ENCODE data around the gene HNRNPUL2. TPM values are rescaled to one million over a fixed set of nuclear protein-coding genes. Genes with fewer than 3 reads are reported as not detected.
A peak's percentile ranks its signal among the peaks of the same experiment; 100 is the strongest.

HNRNPUL2 gene
- total and polyA plus RNA-seq, 2 experiments from 2014 or later, result 3.7 to 15.4 TPM

DNA sequence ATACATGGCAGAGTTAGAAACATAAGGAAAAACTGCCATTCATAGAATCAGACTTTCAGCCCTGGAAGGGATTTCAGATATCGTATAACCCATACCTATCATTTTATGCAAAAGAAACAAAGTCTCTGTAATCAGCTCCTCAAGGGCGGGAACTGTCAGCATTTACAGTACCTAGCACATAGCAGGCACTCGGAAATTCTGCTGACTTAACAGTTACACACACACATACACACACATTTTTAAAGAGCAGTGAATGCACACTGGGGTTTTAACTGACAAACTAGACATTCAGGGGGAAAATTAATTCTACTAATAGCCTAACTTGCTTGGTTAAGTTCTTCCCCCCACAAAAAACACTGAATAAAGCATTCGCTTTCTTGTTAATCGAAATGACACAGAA, 11.1 kb downstream of the HNRNPUL2 start:
- no peaks in the 10 kb centered on the region for H3K9me3 ChIP-seq (ENCODE audit: low read depth)
- no peak for DNase-seq (ENCODE audit: low spot score)
- no peaks in the 10 kb centered on the region for H3K27me3 ChIP-seq
- H3K4me1 ChIP-seq (ENCODE audit: insufficient read depth), result peaks cover 22% of the 10 kb centered on the region
- H2AFZ ChIP-seq, result no peak overlapping the region
- peaks cover 58% of the 10 kb centered on the region for H3K79me2 ChIP-seq
- no peak overlapping the region for H3K4me2 ChIP-seq
- H3K4me3 ChIP-seq, result no peak overlapping the region
- 92% methylated on average over 5 of the region's 5 CpGs for WGBS (ENCODE audit: low lambda C conversion rate, missing lambda C conversion rate)
- TF ChIP-seq EZH2phosphoT487 (IDR thresholded peaks at IDR 0.05; ENCODE audit: low read depth, severe bottlenecking, unreplicated experiment) (no peak), EZH2 (IDR thresholded peaks at IDR 0.05; ENCODE audit: borderline replicate concordance) (no peak)
- TF ChIP-seq, protein P1, sequence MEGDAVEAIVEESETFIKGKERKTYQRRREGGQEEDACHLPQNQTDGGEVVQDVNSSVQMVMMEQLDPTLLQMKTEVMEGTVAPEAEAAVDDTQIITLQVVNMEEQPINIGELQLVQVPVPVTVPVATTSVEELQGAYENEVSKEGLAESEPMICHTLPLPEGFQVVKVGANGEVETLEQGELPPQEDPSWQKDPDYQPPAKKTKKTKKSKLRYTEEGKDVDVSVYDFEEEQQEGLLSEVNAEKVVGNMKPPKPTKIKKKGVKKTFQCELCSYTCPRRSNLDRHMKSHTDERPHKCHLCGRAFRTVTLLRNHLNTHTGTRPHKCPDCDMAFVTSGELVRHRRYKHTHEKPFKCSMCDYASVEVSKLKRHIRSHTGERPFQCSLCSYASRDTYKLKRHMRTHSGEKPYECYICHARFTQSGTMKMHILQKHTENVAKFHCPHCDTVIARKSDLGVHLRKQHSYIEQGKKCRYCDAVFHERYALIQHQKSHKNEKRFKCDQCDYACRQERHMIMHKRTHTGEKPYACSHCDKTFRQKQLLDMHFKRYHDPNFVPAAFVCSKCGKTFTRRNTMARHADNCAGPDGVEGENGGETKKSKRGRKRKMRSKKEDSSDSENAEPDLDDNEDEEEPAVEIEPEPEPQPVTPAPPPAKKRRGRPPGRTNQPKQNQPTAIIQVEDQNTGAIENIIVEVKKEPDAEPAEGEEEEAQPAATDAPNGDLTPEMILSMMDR (IDR thresholded peaks at IDR 0.05; ENCODE audit: poor library complexity), result no peak
- H3K27ac ChIP-seq, result no peak overlapping the region
- no peaks in the 10 kb centered on the region for H3K9me2 ChIP-seq (replicated peaks; ENCODE audit: insufficient read depth)
- H4K20me1 ChIP-seq (ENCODE audit: insufficient read depth, poor library complexity, severe bottlenecking), result peaks cover 4% of the 10 kb centered on the region
- H3K36me3 ChIP-seq (replicated peaks; ENCODE audit: insufficient read depth, low read depth), result no peaks in the 10 kb centered on the region

DNA sequence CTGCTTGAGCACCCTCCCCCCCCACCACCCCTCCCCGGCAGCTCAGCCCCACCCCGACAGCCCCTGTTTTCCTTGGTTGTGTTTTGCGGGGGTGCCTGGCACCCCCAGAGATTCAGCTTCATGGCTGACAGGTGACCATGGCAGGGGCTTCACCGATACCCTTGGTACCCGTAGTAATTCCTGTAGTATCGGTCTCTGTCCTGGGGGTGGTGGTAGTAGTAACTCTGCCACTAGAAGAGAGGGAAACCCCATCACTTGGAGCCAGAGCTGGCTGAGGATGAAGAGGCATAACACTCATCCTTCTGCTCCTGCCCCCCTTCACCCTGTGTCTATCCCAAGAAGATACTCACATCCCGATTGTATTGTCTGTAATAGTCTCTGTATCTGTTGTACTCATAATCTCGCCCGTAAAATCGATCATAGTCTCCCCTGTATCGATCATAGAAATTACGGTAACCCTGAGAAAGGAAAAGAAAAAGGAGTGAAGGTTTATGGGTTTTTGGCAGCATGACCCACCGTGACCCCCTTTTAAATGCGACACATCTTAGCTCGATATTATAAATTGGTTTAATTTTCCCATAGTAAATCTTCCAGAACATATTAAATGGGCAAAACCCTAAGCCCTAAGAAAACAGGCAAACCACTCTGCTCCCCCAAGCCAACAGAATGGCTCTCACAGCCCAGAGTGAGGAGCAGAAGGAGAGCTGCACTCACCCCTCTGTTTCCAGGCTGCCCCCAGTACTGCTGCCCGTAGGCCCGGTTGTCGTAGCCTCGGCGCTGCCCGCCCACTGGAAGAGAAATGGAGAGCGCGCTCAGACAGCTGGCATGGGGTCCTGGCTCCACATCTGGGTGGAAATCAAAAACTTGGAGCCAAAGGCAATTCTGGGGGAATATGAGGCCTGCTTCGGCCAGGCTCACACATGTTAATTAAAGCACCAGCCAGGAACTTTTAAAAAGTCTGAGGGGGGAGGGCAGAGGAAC, 11.8 kb downstream of the HNRNPUL2 start:
- Histone ChIP-seq H3K79me2 (peaks cover 50% of the 10 kb centered on the region), H3K9me2 (replicated peaks; ENCODE audit: insufficient read depth) (no peaks in the 10 kb centered on the region), H3K4me1 (ENCODE audit: insufficient read depth) (peaks cover 22% of the 10 kb centered on the region), H3K4me3 (no peak overlapping the region), H3K4me2 (no peak overlapping the region), H4K20me1 (ENCODE audit: insufficient read depth, poor library complexity, severe bottlenecking) (peaks cover 4% of the 10 kb centered on the region), H2AFZ (no peak overlapping the region), H3K36me3 (replicated peaks; ENCODE audit: insufficient read depth, low read depth) (no peaks in the 10 kb centered on the region), H3K27ac (no peak overlapping the region), H3K27me3 (no peaks in the 10 kb centered on the region), H3K9me3 (ENCODE audit: low read depth) (no peaks in the 10 kb centered on the region)
- no peak for DNase-seq (ENCODE audit: low spot score)
- TF ChIP-seq EZH2phosphoT487 (IDR thresholded peaks at IDR 0.05; ENCODE audit: low read depth, severe bottlenecking, unreplicated experiment) (no peak), EZH2 (IDR thresholded peaks at IDR 0.05; ENCODE audit: borderline replicate concordance) (no peak)
- TF ChIP-seq, protein P1 (IDR thresholded peaks at IDR 0.05; ENCODE audit: poor library complexity), result no peak
- 94% methylated on average over 24 of the region's 24 CpGs for WGBS (ENCODE audit: low lambda C conversion rate, missing lambda C conversion rate)

DNA sequence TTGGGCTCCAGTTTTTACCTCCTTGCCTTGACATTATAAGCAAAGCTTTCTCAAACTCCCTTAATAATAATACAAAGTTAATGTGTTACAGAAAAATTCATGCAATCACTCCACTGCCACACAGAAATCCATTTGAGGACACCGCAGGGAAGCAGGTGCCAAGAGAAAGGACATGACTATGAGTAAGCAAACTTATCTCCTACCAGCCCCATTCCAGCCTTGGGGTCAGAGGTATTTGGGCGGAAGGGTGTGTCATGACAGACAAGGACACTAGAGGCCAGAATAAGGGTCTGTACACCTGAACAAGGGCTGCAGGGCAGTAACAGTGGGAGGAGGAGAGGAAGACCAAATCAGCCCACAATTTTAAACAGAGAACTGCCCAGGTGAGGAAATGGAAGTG, 13.9 kb downstream of the HNRNPUL2 start:
- TF ChIP-seq EZH2 (IDR thresholded peaks at IDR 0.05; ENCODE audit: borderline replicate concordance), result no peak
- no peak for TF ChIP-seq EZH2phosphoT487 (IDR thresholded peaks at IDR 0.05; ENCODE audit: low read depth, severe bottlenecking, unreplicated experiment)
- TF ChIP-seq, protein P1 (IDR thresholded peaks at IDR 0.05; ENCODE audit: poor library complexity), result no peak
- Histone ChIP-seq H3K36me3 (replicated peaks; ENCODE audit: insufficient read depth, low read depth) (no peaks in the 10 kb centered on the region), H4K20me1 (ENCODE audit: insufficient read depth, poor library complexity, severe bottlenecking) (peaks cover 3% of the 10 kb centered on the region), H3K27ac (peak overlapping the region; percentile 74), H3K9me2 (replicated peaks; ENCODE audit: insufficient read depth) (no peaks in the 10 kb centered on the region), H3K4me3 (no peak overlapping the region), H3K4me2 (peak overlapping the region; percentile 34), H3K27me3 (no peaks in the 10 kb centered on the region), H3K9me3 (ENCODE audit: low read depth) (no peaks in the 10 kb centered on the region), H3K4me1 (ENCODE audit: insufficient read depth) (peaks cover 34% of the 10 kb centered on the region), H2AFZ (no peak overlapping the region), H3K79me2 (peaks cover 29% of the 10 kb centered on the region)
- 63% methylated on average over 2 of the region's 2 CpGs for WGBS (ENCODE audit: low lambda C conversion rate, missing lambda C conversion rate)
- peak; percentile 79 for DNase-seq (ENCODE audit: low spot score)
